ENCODE data around the gene SNAPC4.
"Not testable (repeated sequence)": the region's sequence is repeated elsewhere in the genome, so short reads cannot be mapped to it uniquely, and the experiment has no call there.

The SNAPC4 gene

DNA sequence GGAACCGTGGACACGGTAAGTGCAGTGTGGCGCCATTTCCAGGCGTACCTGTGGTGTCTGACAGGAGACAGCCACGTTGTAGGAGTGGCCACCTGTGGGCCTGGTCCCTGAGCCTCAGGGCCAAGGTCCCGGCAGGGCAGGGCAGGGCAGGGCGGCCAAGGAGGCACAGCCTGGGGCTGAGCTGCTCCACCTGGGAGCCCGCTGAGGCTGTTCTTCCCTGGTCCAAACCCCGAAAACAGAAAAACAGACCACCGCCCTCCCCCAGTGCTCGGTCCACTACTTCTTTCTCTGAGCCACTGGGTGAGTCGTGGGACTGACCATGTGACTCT lies 19.1 kb upstream of the SNAPC4 start:
- Histone ChIP-seq H3K4me3 (ENCODE audit: low read depth in 1 of 2, low read length in 2 of 2) (no peak overlapping the region), H3K4me1 (ENCODE audit: control insufficient read depth in 1 of 2, insufficient read depth in 2 of 2, low read length in 2 of 2) (no peaks in the 10 kb centered on the region), H3K27me3 (ENCODE audit: low read depth, low read length) (no peaks in the 10 kb centered on the region), H3K27ac (ENCODE audit: low read length) (no peak overlapping the region), H3K9me3 (ENCODE audit: control insufficient read depth in 1 of 2, low read length in 2 of 2) (no peaks in the 10 kb centered on the region), H3K36me3 (ENCODE audit: control insufficient read depth in 1 of 2, insufficient read depth in 2 of 2, low read length in 2 of 2) (peaks cover 47 to 91% of the 10 kb centered on the region in 2 donors)

- Histone ChIP-seq H3K4me1 (ENCODE audit: control insufficient read depth in 1 of 2, insufficient read depth in 2 of 2, low read length in 2 of 2) (no peaks in the 10 kb centered on the region), H3K27me3 (ENCODE audit: low read depth, low read length) (no peaks in the 10 kb centered on the region), H3K36me3 (ENCODE audit: control insufficient read depth in 1 of 2, insufficient read depth in 2 of 2, low read length in 2 of 2) (peaks cover 53 to 91% of the 10 kb centered on the region in 2 donors), H3K9me3 (ENCODE audit: control insufficient read depth in 1 of 2, low read length in 2 of 2) (no peaks in the 10 kb centered on the region), H3K4me3 (ENCODE audit: low read depth in 1 of 2, low read length in 2 of 2) (no peak overlapping the region), H3K27ac (ENCODE audit: low read length) (no peak overlapping the region)
These were observed 18.5 kb upstream of the SNAPC4 start for GRCh38 chr9:136418182-136419091.

GRCh38 chr9:136416914-136417313 lies 16.9 kb upstream of the SNAPC4 start:
- Histone ChIP-seq H3K4me1 (ENCODE audit: control insufficient read depth in 1 of 2, insufficient read depth in 2 of 2, low read length in 2 of 2) (peaks cover 0 to 7% of the 10 kb centered on the region in 2 donors), H3K36me3 (ENCODE audit: control insufficient read depth in 1 of 2, insufficient read depth in 2 of 2, low read length in 2 of 2) (peaks cover 49 to 84% of the 10 kb centered on the region in 2 donors), H3K27me3 (ENCODE audit: low read depth, low read length) (no peaks in the 10 kb centered on the region), H3K4me3 (ENCODE audit: low read depth in 1 of 2, low read length in 2 of 2) (no peak overlapping the region), H3K27ac (ENCODE audit: low read length) (no peak overlapping the region), H3K9me3 (ENCODE audit: control insufficient read depth in 1 of 2, low read length in 2 of 2) (no peaks in the 10 kb centered on the region)

GRCh38 chr9:136416427-136416826 lies 16.5 kb upstream of the SNAPC4 start:
- Histone ChIP-seq H3K4me3 (ENCODE audit: low read depth in 1 of 2, low read length in 2 of 2) (no peak overlapping the region), H3K9me3 (ENCODE audit: control insufficient read depth in 1 of 2, low read length in 2 of 2) (no peaks in the 10 kb centered on the region), H3K36me3 (ENCODE audit: control insufficient read depth in 1 of 2, insufficient read depth in 2 of 2, low read length in 2 of 2) (peaks cover 49 to 80% of the 10 kb centered on the region in 2 donors), H3K4me1 (ENCODE audit: control insufficient read depth in 1 of 2, insufficient read depth in 2 of 2, low read length in 2 of 2) (peaks cover 3 to 12% of the 10 kb centered on the region in 2 donors), H3K27ac (ENCODE audit: low read length) (no peak overlapping the region), H3K27me3 (ENCODE audit: low read depth, low read length) (no peaks in the 10 kb centered on the region)

- H3K27me3 ChIP-seq (ENCODE audit: low read depth, low read length): no peaks in the 10 kb centered on the region
- H3K27ac ChIP-seq (ENCODE audit: low read length): no peak overlapping the region
- no peak overlapping the region for H3K4me3 ChIP-seq (ENCODE audit: low read depth in 1 of 2, low read length in 2 of 2)
- H3K36me3 ChIP-seq (ENCODE audit: control insufficient read depth in 1 of 2, insufficient read depth in 2 of 2, low read length in 2 of 2): peaks cover 31 to 53% of the 10 kb centered on the region in 2 donors
- peaks cover 8 to 29% of the 10 kb centered on the region in 2 donors for H3K4me1 ChIP-seq (ENCODE audit: control insufficient read depth in 1 of 2, insufficient read depth in 2 of 2, low read length in 2 of 2)
- H3K9me3 ChIP-seq (ENCODE audit: control insufficient read depth in 1 of 2, low read length in 2 of 2): no peaks in the 10 kb centered on the region
These were observed 13.0 kb upstream of the SNAPC4 start for GRCh38 chr9:136412962-136413361.

- Histone ChIP-seq H3K4me3 (ENCODE audit: low read depth in 1 of 2, low read length in 2 of 2) (peak overlapping the region; percentile 88 to 99), H3K27ac (ENCODE audit: low read length) (peak overlapping the region; percentile 74), H3K4me1 (ENCODE audit: control insufficient read depth in 1 of 2, insufficient read depth in 2 of 2, low read length in 2 of 2) (peaks cover 8 to 29% of the 10 kb centered on the region in 2 donors), H3K36me3 (ENCODE audit: control insufficient read depth in 1 of 2, insufficient read depth in 2 of 2, low read length in 2 of 2) (peaks cover 22 to 48% of the 10 kb centered on the region in 2 donors), H3K9me3 (ENCODE audit: control insufficient read depth in 1 of 2, low read length in 2 of 2) (no peaks in the 10 kb centered on the region), H3K27me3 (ENCODE audit: low read depth, low read length) (no peaks in the 10 kb centered on the region)
These were observed 11.4 kb upstream of the SNAPC4 start for GRCh38 chr9:136411378-136411777.

DNA sequence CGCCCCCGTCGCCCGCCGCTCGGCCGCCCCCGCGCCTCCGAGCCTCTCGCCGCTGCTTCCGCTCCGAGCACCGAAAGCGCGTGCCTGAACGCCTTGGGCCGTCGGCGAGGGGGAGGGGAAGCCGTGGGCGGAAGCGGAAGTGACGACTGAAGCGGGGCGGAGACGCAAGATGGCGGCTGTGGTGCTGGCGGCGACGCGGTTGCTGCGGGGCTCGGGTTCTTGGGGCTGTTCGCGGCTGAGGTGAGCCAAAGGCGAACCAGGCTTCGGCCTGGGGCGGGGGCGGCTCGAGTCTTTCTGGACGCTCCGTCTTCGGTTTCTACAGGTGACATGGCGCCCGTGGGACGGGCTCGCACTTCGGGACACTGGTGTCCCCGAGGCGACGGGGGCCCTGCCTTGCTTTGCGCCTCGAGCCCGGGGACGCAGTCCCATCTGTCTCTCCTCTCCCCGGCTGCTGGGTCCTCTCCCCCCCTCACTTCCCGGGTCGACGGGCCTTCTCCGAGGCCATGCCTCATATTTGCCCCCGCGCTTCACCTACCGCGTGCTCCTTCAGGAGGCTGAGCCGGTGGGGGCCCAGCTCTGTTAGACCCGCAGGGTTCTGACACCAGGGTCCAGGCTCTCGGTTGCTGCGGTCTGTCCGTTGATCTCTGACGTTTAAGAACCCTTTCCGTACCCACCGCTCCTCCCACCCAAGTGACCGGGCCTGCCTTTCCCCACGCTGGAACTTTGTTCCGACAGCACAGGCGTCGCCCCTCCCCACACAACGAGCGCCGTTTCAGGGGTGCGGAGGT lies 10.7 kb upstream of the SNAPC4 start, which contains the start of the genes ENTR1 and PMPCA:
Gene ENTR1, minus strand, starts transcription at position 115 of the 788 bp plus-strand sequence. CDS start 217 bp downstream, outside the sequence.
Gene PMPCA, plus strand, starts transcription at position 159 of the 788 bp plus-strand sequence. Its CDS starts 11 bp downstream, at position 170.
- H3K9me3 ChIP-seq (ENCODE audit: control insufficient read depth in 1 of 2, low read length in 2 of 2): no peaks in the 10 kb centered on the region
- peaks cover 8 to 29% of the 10 kb centered on the region in 2 donors for H3K4me1 ChIP-seq (ENCODE audit: control insufficient read depth in 1 of 2, insufficient read depth in 2 of 2, low read length in 2 of 2)
- H3K4me3 ChIP-seq (ENCODE audit: low read depth in 1 of 2, low read length in 2 of 2): peak within 1 kb of the TSS; percentile 88 to 99
- H3K27ac ChIP-seq (ENCODE audit: low read length): peak within 1 kb of the TSS; percentile 74
- no peaks in the 10 kb centered on the region for H3K27me3 ChIP-seq (ENCODE audit: low read depth, low read length)
- H3K36me3 ChIP-seq (ENCODE audit: control insufficient read depth in 1 of 2, insufficient read depth in 2 of 2, low read length in 2 of 2): peaks cover 19 to 46% of the 10 kb centered on the region in 2 donors

- H3K4me3 ChIP-seq (ENCODE audit: low read depth in 1 of 2, low read length in 2 of 2): peak overlapping the region; percentile 70 to 99
- H3K27me3 ChIP-seq (ENCODE audit: low read depth, low read length): no peaks in the 10 kb centered on the region
- H3K36me3 ChIP-seq (ENCODE audit: control insufficient read depth in 1 of 2, insufficient read depth in 2 of 2, low read length in 2 of 2): peaks cover 22 to 46% of the 10 kb centered on the region in 2 donors
- no peak overlapping the region for H3K27ac ChIP-seq (ENCODE audit: low read length)
- H3K4me1 ChIP-seq (ENCODE audit: control insufficient read depth in 1 of 2, insufficient read depth in 2 of 2, low read length in 2 of 2): peaks cover 8 to 29% of the 10 kb centered on the region in 2 donors
- no peaks in the 10 kb centered on the region for H3K9me3 ChIP-seq (ENCODE audit: control insufficient read depth in 1 of 2, low read length in 2 of 2)
These were observed 9.8 kb upstream of the SNAPC4 start for GRCh38 chr9:136409557-136410455.

DNA sequence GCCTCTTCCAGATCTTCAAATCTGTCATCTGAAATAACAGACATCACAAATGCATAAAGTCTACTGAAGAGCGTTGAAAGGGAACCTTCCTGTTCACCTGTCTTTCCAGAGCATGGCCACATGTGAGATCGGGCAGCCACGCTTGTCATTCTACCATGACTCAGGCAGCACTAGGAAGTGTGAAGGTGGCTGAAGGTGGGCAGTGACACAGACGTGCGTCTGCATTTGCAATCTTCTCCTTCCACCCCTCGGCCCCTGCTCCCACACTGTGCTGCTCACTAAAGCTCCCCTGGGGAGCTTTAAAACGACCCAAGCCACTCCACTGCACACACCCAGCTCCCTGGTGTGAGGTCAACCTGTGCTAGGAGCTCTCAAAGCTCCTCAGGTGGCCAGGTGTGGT lies 7.9 kb upstream of the SNAPC4 start:
- no peak overlapping the region for H3K27ac ChIP-seq (ENCODE audit: low read length)
- peaks cover 6 to 40% of the 10 kb centered on the region in 2 donors for H3K36me3 ChIP-seq (ENCODE audit: control insufficient read depth in 1 of 2, insufficient read depth in 2 of 2, low read length in 2 of 2)
- no peaks in the 10 kb centered on the region for H3K9me3 ChIP-seq (ENCODE audit: control insufficient read depth in 1 of 2, low read length in 2 of 2)
- H3K4me1 ChIP-seq (ENCODE audit: control insufficient read depth in 1 of 2, insufficient read depth in 2 of 2, low read length in 2 of 2): peaks cover 8 to 27% of the 10 kb centered on the region in 2 donors
- H3K27me3 ChIP-seq (ENCODE audit: low read depth, low read length): no peaks in the 10 kb centered on the region
- H3K4me3 ChIP-seq (ENCODE audit: low read depth in 1 of 2, low read length in 2 of 2): no peak overlapping the region

DNA sequence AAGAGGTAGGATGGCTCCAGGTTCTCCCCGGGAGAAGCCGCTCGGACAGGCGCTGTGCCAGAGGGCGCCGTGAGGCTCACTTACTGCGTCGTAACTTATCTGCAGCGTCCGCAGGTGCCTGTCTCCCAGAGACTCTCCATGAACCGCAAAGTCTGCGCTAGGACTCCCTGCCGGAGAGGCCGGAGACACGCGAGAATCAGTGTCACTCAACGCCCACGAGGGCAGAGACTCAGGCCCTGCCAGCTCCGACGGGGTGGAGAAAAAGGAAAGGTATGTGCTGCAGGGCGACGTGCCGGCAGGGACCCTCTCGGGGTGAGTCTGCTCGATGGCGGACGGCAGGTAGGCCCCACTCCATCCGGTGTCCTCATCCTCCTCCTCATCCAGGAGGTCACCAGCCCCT lies 7.1 kb upstream of the SNAPC4 start:
- not testable (repeated sequence) for H3K4me3 ChIP-seq (ENCODE audit: low read depth in 1 of 2, low read length in 2 of 2); H3K27me3 ChIP-seq (ENCODE audit: low read depth, low read length); H3K9me3 ChIP-seq (ENCODE audit: control insufficient read depth in 1 of 2, low read length in 2 of 2); H3K27ac ChIP-seq (ENCODE audit: low read length)
- Histone ChIP-seq H3K36me3 (ENCODE audit: control insufficient read depth in 1 of 2, insufficient read depth in 2 of 2, low read length in 2 of 2) (peaks cover 6 to 36% of the 10 kb centered on the region in 2 donors), H3K4me1 (ENCODE audit: control insufficient read depth in 1 of 2, insufficient read depth in 2 of 2, low read length in 2 of 2) (peaks cover 8 to 24% of the 10 kb centered on the region in 2 donors)

Data from muscle layer of duodenum (tissue), 2 donors.